CD14-positive monocyte (primary cell): Measurements from ENCODE around the gene H2AZ2. TPM values are rescaled to one million over a fixed set of nuclear protein-coding genes. Genes with fewer than 3 reads are reported as not detected.

ENCODE experiments used
- DNase-seq, 3 donors: peaks; one replicate each; pipeline ENCODE4 v3.0.0-alpha.2; 2011 to 2022
- H2AFZ ChIP-seq: 2 replicates; pipeline ENCODE4 v1.6.0; 2012; ENCODE audit warnings: mild to moderate bottlenecking, low read depth, low read length, inconsistent platforms; ENCODE audit not compliant: insufficient read depth, poor library complexity, severe bottlenecking
- H3K27ac ChIP-seq, 2 donors: 1 replicate in 1 of 2; 2 replicates in 1 of 2; pipeline ENCODE4 v1.5.1; 2012 to 2013; ENCODE audit warnings: low read length in 2 of 2, control low read depth in 1 of 2, inconsistent platforms in 1 of 2, low read depth in 1 of 2, mild to moderate bottlenecking in 1 of 2
- H3K27me3 ChIP-seq, 2 donors: one replicate each; pipeline versions ENCODE4 v1.6.0 to v1.6.1; 2011 to 2013; ENCODE audit warnings: low read length in 2 of 2; ENCODE audit not compliant: control insufficient read depth in 2 of 2, insufficient read depth in 2 of 2
- H3K36me3 ChIP-seq, 2 donors: replicated peaks in 1 of 2; 1 replicate in 1 of 2; 2 replicates in 1 of 2; pipeline versions ENCODE4 v1.5.1 to v1.6.1; 2012 to 2013; ENCODE audit warnings: low read length in 2 of 2, control low read depth in 1 of 2, inconsistent platforms in 1 of 2, mild to moderate bottlenecking in 1 of 2; ENCODE audit not compliant: insufficient read depth in 2 of 2, control insufficient read depth in 1 of 2
- H3K4me1 ChIP-seq, 2 donors: 1 replicate in 1 of 2; 2 replicates in 1 of 2; pipeline versions ENCODE4 v1.5.1 to v1.6.1; 2012 to 2013; ENCODE audit warnings: low read length in 2 of 2, control low read depth in 1 of 2, inconsistent platforms in 1 of 2, mild to moderate bottlenecking in 1 of 2, moderate library complexity in 1 of 2; ENCODE audit not compliant: insufficient read depth in 2 of 2, control insufficient read depth in 1 of 2
- H3K4me2 ChIP-seq: replicated peaks from 2 replicates; pipeline ENCODE3; 2012; ENCODE audit warnings: low read length, moderate library complexity, mild to moderate bottlenecking; ENCODE audit not compliant: poor library complexity, severe bottlenecking; ENCODE audit errors: extremely low read depth
- H3K4me3 ChIP-seq, 3 experiments: fragments of 200-600 bp in 1 of 3; sonication (generic) in 1 of 3; replicated peaks in 1 of 3; 1 replicate in 2 of 3; 2 replicates in 1 of 3; pipeline ENCODE4 v1.5.1; 2011 to 2013; ENCODE audit warnings: low read length in 3 of 3, mild to moderate bottlenecking in 3 of 3, control low read depth in 2 of 3, low read depth in 2 of 3, inconsistent platforms in 1 of 3, moderate library complexity in 1 of 3
- H3K79me2 ChIP-seq: 2 replicates; pipeline ENCODE4 v1.6.0; 2012; ENCODE audit warnings: mild to moderate bottlenecking, control low read depth, inconsistent platforms, low read length, moderate library complexity; ENCODE audit not compliant: insufficient read depth
- H3K9ac ChIP-seq: 2 replicates; pipeline ENCODE4 v1.6.0; 2017; ENCODE audit warnings: low read length, mild to moderate bottlenecking; ENCODE audit not compliant: insufficient read depth, poor library complexity, severe bottlenecking
- H3K9me3 ChIP-seq, 2 donors: replicated peaks in 1 of 2; 1 replicate in 1 of 2; 2 replicates in 1 of 2; pipeline versions ENCODE4 v1.5.1 to v1.6.1; 2012 to 2013; ENCODE audit warnings: low read length in 2 of 2, control low read depth in 1 of 2; ENCODE audit not compliant: control insufficient read depth in 1 of 2, insufficient read depth in 1 of 2
- H4K20me1 ChIP-seq: 2 replicates; pipeline ENCODE4 v1.6.0; 2012; ENCODE audit warnings: mild to moderate bottlenecking, low read length, control low read depth, moderate library complexity; ENCODE audit not compliant: insufficient read depth
- H3K27ac Mint-ChIP-seq, 7 donors: one replicate each; pipeline ENCODE4 v1.8.0; 2020; ENCODE audit warnings: mild to moderate bottlenecking in 7 of 7, mixed read lengths in 7 of 7, moderate library complexity in 6 of 7, inconsistent platforms in 2 of 7
- H3K27me3 Mint-ChIP-seq, 3 donors: one replicate each; pipeline ENCODE4 v1.8.0; 2021 to 2022; ENCODE audit warnings: low read depth in 3 of 3, mild to moderate bottlenecking in 3 of 3, mixed read lengths in 3 of 3, moderate library complexity in 3 of 3, inconsistent platforms in 1 of 3
- H3K36me3 Mint-ChIP-seq, 2 donors: one replicate each; pipeline ENCODE4 v1.8.0; 2020; ENCODE audit warnings: mixed read lengths in 2 of 2, inconsistent platforms in 1 of 2, mild to moderate bottlenecking in 1 of 2
- H3K4me1 Mint-ChIP-seq: one replicate; pipeline ENCODE4 v1.8.0; 2020; ENCODE audit warnings: mild to moderate bottlenecking, mixed read lengths
- H3K4me3 Mint-ChIP-seq, 2 donors: one replicate each; pipeline ENCODE4 v1.8.0; 2020; ENCODE audit warnings: mild to moderate bottlenecking in 2 of 2, mixed read lengths in 2 of 2, moderate library complexity in 1 of 2
- H3K9me3 Mint-ChIP-seq, 7 donors: one replicate each; pipeline ENCODE4 v1.8.0; 2020 to 2022; ENCODE audit warnings: mixed read lengths in 7 of 7, mild to moderate bottlenecking in 6 of 7, moderate library complexity in 6 of 7, inconsistent platforms in 2 of 7
- WGBS: methylation state at CpG from one replicate; pipeline ENCODE4 v1.1.5; 2013; ENCODE audit warnings: missing lambda C conversion rate; ENCODE audit not compliant: insufficient coverage; 5-methylcytosine and 5-hydroxymethylcytosine counted together
- intact Hi-C, 2 donors: fragments of 100-400 bp; cut with micrococcal nuclease; formaldehyde crosslinking; loops; one replicate each; pipeline versions ENCODE4 v1.15.0 to v1.15.1; 2023
- polyA plus RNA-seq, 3 donors: library from polyadenylated mRNA; depleted of rRNA in 1 of 3; unstranded in 2 of 3; stranded (reverse) in 1 of 3; fragments of 300-500 nt in 2 of 3; fragments of >200 nt in 1 of 3; fragmentation: Illumina TruSeq in 2 of 3; gene quantifications; 1 replicate in 2 of 3; 2 replicates in 1 of 3; pipeline ENCODE4 v1.2.3, GENCODE V29; 2012 to 2021
- TF ChIP-seq, protein P1 (sequence below): fragments of 200-600 bp; IDR thresholded peaks from one replicate; pipeline ENCODE4 v1.8.0; 2022; ENCODE audit warnings: antibody characterized with exemption, mild to moderate bottlenecking

Gene H2AZ2
- polyA plus RNA-seq, 3 donors, result 128 to 186 (median 181) TPM

DNA sequence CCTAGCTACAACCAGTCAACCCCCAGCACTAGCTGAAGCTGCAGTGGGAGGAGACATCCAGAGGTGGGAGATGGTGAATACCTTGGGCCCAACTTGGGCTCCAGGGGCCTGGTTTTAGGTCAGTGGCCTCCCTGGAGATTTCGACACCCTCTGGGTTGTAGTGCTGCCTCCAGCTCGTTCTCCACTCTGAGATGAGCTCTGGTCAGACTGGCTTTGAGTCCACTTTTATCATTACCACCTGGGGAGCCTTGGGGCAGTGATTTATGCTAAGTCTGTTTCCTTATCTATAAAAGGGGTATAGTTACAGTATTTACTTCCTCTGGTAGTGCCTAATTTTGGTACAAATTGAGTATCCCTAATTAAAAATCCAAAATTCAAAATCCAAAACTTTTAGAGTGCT is 28.6 kb downstream of the H2AZ2 start:
- H3K27me3 Mint-ChIP-seq, result peaks cover 1 to 2% (median 1%) of the 10 kb centered on the region in 3 donors
- no peak for DNase-seq
- peaks cover 16% of the 10 kb centered on the region for H3K4me1 Mint-ChIP-seq
- H3K27ac ChIP-seq, result no peak overlapping the region
- H3K9me3 ChIP-seq, result no peaks in the 10 kb centered on the region
- no peaks in the 10 kb centered on the region for H3K79me2 ChIP-seq
- no peaks in the 10 kb centered on the region for H4K20me1 ChIP-seq
- no peaks in the 10 kb centered on the region for H3K9me3 Mint-ChIP-seq
- H3K36me3 Mint-ChIP-seq, result peaks cover 0 to 3% of the 10 kb centered on the region in 2 donors
- H3K9ac ChIP-seq, result no peak overlapping the region
- H3K4me3 Mint-ChIP-seq, result no peak overlapping the region
- no peaks in the 10 kb centered on the region for H3K36me3 ChIP-seq
- no CpG with 5 or more reads among the region's 2 CpGs for WGBS
- H3K4me2 ChIP-seq, result no peak overlapping the region
- H3K27ac Mint-ChIP-seq, result no peak overlapping the region
- no peak overlapping the region for H3K4me3 ChIP-seq
- intact Hi-C loops, result no loop called here
- TF ChIP-seq, protein P1, sequence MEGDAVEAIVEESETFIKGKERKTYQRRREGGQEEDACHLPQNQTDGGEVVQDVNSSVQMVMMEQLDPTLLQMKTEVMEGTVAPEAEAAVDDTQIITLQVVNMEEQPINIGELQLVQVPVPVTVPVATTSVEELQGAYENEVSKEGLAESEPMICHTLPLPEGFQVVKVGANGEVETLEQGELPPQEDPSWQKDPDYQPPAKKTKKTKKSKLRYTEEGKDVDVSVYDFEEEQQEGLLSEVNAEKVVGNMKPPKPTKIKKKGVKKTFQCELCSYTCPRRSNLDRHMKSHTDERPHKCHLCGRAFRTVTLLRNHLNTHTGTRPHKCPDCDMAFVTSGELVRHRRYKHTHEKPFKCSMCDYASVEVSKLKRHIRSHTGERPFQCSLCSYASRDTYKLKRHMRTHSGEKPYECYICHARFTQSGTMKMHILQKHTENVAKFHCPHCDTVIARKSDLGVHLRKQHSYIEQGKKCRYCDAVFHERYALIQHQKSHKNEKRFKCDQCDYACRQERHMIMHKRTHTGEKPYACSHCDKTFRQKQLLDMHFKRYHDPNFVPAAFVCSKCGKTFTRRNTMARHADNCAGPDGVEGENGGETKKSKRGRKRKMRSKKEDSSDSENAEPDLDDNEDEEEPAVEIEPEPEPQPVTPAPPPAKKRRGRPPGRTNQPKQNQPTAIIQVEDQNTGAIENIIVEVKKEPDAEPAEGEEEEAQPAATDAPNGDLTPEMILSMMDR, result no peak
- peaks cover 12 to 13% of the 10 kb centered on the region in 2 donors for H3K4me1 ChIP-seq
- H2AFZ ChIP-seq, result no peak overlapping the region
- no peaks in the 10 kb centered on the region for H3K27me3 ChIP-seq

DNA sequence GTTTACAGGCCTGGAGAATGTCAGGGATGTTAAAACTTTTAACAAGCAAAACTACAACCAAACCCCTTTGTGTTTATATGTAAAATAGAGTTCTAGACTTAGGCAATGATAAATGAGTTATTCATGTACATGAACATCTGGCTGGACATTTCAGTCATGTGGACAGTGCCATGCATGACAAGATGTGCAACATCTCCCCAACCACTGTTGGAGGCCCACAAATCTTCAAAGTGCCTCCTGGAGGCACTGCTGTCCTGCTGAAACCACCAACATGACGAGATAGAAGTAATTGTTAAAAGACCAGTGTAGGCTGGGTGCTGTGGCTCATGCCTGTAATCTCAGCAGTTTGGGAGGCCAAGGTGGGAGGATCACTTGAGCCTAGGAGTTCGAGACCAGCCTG is 33.0 kb downstream of the H2AZ2 start:
- H4K20me1 ChIP-seq, result no peaks in the 10 kb centered on the region
- H3K36me3 ChIP-seq, result no peaks in the 10 kb centered on the region
- H3K4me2 ChIP-seq, result no peak overlapping the region
- intact Hi-C loops, result no loop called here
- no peak overlapping the region for H3K27ac ChIP-seq
- no peak for DNase-seq
- no peak overlapping the region for H2AFZ ChIP-seq
- WGBS, result 100% methylated on average over 2 of the region's 2 CpGs
- H3K9me3 ChIP-seq, result no peaks in the 10 kb centered on the region
- Mint-ChIP-seq H3K27me3 (peaks cover 0 to 1% (median 1%) of the 10 kb centered on the region in 3 donors), H3K4me1 (no peaks in the 10 kb centered on the region), H3K4me3 (no peak overlapping the region), H3K27ac (no peak overlapping the region), H3K36me3 (no peaks in the 10 kb centered on the region), H3K9me3 (no peaks in the 10 kb centered on the region)
- no peaks in the 10 kb centered on the region for H3K79me2 ChIP-seq
- no peaks in the 10 kb centered on the region for H3K27me3 ChIP-seq
- no peak overlapping the region for H3K4me3 ChIP-seq
- TF ChIP-seq, protein P1, result no peak
- no peaks in the 10 kb centered on the region for H3K4me1 ChIP-seq
- H3K9ac ChIP-seq, result no peak overlapping the region
